GM18858 (cell line): ENCODE measurements around the gene SERPINA3.

ENCODE experiments used
- ATAC-seq: cut with Tn5 transposase; IDR thresholded peaks from one replicate; pipeline ENCODE4 v1.9.1; 2021; ENCODE audit not compliant: unreplicated experiment

The SERPINA3 gene

GRCh38 chr14:94650806-94651805 lies 38.9 kb downstream of the SERPINA3 start:
- no peak for ATAC-seq

GRCh38 chr14:94653321-94653720 lies 41.1 kb downstream of the SERPINA3 start:
- no peak for ATAC-seq

- ATAC-seq: no peak
Observed at GRCh38 chr14:94654071-94654861, 42.1 kb downstream of the SERPINA3 start.

- no peak for ATAC-seq
Observed at GRCh38 chr14:94655169-94655710, 43.0 kb downstream of the SERPINA3 start.

- ATAC-seq: no peak
Observed at GRCh38 chr14:94656043-94656442, 43.9 kb downstream of the SERPINA3 start.

- no peak for ATAC-seq
Observed at GRCh38 chr14:94659256-94659655, 47.1 kb downstream of the SERPINA3 start.

GRCh38 chr14:94659901-94660300 lies 47.7 kb downstream of the SERPINA3 start:
- ATAC-seq: no peak

- ATAC-seq: no peak
Observed at GRCh38 chr14:94660306-94660946, 48.2 kb downstream of the SERPINA3 start.

GRCh38 chr14:94663538-94663937 lies 51.3 kb downstream of the SERPINA3 start:
- ATAC-seq: no peak

- no peak for ATAC-seq
Observed at GRCh38 chr14:94663965-94664704, 51.9 kb downstream of the SERPINA3 start.

GRCh38 chr14:94665121-94665520 lies 52.9 kb downstream of the SERPINA3 start:
- no peak for ATAC-seq

GRCh38 chr14:94665544-94665943 lies 53.4 kb downstream of the SERPINA3 start:
- no peak for ATAC-seq

GRCh38 chr14:94670692-94671285 lies 58.6 kb downstream of the SERPINA3 start:
- no peak for ATAC-seq

- no peak for ATAC-seq
Observed at GRCh38 chr14:94671870-94672444, 59.8 kb downstream of the SERPINA3 start.

GRCh38 chr14:94673071-94673470 lies 60.9 kb downstream of the SERPINA3 start:
- no peak for ATAC-seq
